Germinal center (tissue), 1 donor: ENCODE measurements around the gene ALPP.
"Not testable (repeated sequence)": the region's sequence is repeated elsewhere in the genome, so short reads cannot be mapped to it uniquely, and the experiment has no call there.

ENCODE experiments used
- DNase-seq: peaks from one replicate; pipeline ENCODE4 v3.0.0; 2012; ENCODE audit warnings: mixed read lengths, low spot score

The ALPP gene

GRCh38 chr2:232381204-232382031 lies 2.9 kb downstream of the ALPP start:
- not testable (repeated sequence) for DNase-seq

- DNase-seq: no peak
These were observed 4.0 kb downstream of the ALPP start for GRCh38 chr2:232382331-232383225.

GRCh38 chr2:232384466-232384865 lies 5.9 kb downstream of the ALPP start:
- no peak for DNase-seq

- not testable (repeated sequence) for DNase-seq
These were observed 6.5 kb downstream of the ALPP start for GRCh38 chr2:232385058-232385457.

GRCh38 chr2:232385660-232386489 lies 7.3 kb downstream of the ALPP start:
- DNase-seq: no peak

DNA sequence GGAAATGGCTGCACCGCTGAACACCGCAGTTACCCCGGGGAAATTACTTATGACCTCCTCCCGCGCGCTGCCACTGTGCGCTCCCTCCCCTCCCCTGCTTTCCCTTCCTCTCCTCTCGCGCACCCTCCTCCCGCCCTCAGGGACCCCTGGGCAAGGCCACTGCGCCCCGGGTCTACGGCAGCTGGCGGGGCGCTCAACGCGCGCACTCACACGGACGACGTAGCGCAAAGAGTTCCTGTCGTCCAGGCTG lies 7.9 kb downstream of the ALPP start:
- no peak for DNase-seq

DNA sequence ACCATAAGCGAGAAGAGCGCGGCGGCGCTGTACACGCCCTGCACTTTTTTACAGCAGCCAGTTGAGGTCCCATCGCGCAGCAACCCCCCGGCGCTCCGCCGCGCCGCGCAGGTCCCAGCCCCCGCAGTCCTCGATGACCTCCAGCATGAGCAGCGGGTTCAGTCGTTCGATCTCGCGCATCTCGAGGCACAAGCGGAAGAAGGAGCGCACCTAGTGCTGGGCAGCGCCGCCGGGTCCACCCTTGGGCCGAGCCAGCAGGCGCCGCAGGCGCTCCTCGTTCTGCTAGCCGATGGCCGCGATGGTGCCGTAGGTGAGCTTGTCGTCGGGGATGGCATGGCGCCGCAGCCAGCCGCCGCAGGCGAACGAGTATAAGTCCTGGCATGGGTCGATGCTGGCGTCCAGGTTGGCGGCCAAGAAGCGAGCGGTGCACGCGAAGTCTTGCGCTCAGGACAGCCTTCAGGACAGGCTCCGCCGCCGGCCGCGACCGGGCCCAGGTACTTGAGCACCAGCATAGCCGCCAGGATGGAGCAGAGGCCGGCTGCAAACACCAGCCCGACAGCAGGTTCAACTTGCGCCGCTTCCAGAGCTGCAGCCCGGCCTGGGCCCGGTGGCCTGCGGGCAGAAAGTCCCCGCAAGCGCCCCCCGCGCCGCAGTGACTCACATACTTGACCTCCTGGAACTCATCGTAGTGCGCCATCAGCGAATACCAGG lies 8.3 kb downstream of the ALPP start:
- DNase-seq: no peak

GRCh38 chr2:232387451-232388171 lies 9.1 kb downstream of the ALPP start:
- no peak for DNase-seq

DNA sequence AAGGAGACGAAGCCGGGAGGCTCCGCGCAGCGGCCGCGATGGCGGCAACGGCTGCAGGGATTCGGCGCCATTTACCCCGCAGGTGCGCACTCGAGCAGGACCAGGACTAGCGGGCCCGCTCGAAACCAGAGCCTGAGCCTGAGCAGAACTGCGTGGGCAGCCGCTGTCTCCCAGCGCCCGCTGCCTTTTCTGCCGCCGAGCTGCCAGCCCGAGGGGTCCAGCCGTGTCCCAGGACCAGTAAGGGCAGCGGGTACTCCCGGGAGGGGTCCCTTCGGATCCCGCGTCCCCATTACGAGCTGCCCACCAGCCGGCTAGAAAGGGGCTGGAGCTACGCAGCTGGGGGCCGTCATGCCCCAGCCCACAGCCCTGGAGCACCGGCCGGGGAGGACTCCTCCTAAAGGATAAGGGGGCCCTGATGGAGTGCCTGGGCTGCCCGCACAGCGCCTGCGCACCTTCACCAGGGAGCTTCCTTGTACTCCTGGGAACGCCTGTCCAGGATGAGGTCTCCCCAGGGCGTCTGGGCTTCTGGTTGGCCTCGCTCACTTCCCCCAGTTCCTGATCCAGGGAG lies 9.9 kb downstream of the ALPP start:
- no peak for DNase-seq

DNA sequence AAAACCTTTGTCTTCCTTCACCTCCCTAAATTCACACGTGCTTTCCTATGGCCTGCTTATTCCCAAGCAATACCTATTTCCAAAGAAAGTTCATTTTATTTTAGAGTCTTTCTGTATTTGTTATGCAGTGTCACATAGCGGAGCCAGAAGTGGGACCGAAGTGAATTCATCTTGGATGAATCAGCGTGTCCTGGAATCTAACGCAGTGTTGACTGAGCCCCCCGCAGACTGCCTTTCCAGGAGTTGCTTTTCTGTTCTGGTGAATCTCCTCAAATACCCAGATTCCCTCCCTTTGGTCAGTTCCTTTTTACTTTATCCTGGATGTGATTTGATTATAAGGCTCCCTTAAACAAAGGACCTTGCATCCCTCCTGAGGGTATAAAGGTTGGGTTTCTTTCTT lies 10.8 kb downstream of the ALPP start:
- DNase-seq: no peak

DNA sequence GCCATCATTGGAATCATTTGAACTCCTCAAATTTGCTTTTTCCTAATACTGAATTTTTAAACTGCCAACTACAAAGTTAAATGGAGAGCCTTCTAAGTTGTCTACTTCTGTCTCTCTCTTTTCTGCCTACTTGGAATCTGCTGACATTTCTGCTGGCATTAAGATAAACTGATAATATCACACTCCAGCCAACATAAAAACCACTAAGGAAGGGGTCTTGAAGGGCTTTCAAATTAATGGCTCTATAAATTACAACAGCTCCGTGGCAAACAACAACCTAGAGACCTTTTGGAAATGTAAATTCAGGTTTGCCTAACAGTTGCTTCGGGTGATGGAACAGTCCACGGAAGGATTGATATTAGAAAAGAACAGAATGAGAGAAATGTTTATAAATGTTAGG lies 12.1 kb downstream of the ALPP start:
- DNase-seq: no peak

DNA sequence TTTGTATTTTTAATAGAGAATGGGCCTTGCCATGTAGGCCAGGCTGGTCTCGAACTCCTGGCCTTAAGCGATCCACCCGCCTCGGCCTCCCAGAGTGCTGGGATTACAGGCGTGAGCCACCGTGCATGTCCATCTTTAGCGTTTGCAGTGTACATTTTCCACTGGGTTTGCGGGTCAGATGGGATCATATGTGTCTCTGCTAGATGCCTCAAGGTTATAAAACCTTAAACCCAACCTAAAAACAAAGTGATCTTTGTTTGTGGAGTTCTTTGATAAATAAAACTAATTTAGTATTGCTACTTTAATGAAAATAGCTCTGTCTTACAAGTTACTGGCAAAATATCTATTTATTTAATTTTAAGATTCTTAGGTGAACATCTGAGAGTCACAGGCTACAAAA lies 15.0 kb downstream of the ALPP start:
- DNase-seq: no peak

GRCh38 chr2:232394431-232394830 lies 15.9 kb downstream of the ALPP start:
- DNase-seq: not testable (repeated sequence)

DNA sequence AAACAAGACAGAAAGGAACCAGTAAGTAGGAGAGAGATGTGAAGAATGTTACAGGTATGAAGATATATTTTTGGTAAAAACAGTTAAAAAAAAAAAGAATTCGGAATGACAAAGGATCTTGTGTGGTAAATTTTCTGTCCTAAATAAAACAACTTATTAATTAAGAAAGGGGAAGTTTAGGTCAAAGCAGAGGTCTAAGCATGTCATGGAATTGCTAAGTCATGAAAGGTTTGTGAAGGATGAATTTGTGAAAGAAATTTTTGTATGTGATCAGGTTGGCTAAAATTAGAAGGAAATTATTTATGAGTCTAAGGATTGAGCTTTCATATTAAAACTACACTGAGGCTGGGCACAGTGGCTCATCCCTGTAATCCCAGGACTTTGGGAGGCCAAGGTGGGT lies 17.0 kb downstream of the ALPP start:
- DNase-seq: no peak

DNA sequence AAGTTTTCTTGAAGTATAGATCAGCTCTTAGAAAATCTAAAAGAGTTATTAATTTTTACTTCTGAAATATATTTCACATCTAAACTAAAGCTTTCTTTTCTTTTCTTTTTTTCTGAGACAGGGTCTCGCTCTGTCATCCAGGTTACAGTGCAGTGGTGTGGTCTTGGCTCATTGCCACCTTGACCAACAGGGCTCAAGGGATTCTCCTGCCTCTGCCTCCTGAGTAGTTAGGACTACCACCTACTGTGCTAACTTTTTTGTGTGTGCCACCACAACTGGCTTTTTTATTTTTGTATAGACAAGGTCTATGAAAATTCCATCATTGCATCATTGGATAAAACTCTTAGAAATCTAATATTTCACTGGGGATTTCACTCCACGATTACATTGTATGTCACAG lies 18.1 kb downstream of the ALPP start:
- no peak for DNase-seq

GRCh38 chr2:232398293-232399034 lies 19.9 kb downstream of the ALPP start:
- DNase-seq: no peak

DNA sequence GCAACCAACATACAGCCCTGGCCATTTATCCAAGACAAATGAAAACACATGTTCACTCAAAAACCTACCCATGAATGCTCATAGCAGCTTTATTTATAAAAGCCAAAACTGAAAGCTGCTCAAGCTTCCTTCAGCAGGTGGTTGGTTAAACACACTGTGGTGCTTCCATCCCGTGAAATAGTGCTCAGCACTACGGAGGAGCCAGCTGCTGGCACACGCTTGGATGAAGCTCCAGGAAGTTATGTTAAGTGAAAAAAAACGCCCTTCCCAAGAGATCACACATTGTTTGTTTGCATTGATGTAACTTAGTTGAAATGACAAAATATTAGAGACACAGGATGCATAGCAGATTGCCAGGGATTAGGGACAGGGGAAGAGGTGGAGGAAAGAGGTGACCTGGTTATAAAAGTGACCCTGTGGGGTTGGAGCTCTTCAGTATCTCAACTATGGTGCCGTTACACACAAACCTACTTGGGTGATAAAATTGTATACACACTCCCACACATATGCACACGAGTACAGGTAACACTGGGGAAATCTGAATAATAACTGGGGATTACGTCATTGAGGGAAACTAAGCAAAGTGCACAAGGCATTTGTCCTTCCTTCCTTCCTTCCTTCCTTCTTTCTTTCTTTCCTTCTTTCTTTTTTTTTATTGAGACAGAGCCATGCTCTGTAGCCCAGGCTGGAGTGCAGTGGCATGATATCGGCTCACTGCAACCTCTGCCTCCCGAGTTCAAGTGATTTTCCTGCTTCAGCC lies 21.9 kb downstream of the ALPP start:
- DNase-seq: no peak

GRCh38 chr2:232402518-232402917 lies 24.0 kb downstream of the ALPP start:
- no peak for DNase-seq

DNA sequence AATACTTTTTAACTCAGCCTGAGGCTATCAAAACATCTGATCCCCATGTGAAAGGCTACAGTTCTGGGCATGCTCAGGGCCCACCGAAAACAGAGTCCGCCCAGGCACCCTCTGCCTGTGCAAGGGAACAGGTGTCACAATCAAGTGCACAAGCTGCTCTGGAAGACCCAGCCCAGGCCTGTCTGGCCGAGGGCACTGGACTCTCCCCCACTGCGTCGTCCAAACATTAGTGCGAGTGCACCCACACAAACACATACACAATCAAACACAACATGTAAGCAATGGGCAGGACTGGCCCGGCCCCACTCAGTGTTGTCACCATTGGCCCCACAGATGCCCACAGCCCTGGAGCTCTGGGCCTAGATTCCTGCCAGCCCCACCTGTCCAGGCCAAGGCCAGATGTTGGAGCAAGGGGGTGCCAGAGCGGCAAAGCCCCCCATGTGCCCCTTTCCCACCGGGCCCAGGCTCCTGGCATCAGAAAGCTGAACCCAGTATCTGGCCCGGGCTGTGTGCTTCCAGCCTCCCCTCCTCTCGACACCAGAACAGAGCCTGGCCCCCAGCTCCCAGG lies 27.5 kb downstream of the ALPP start:
- DNase-seq: no peak
